Subcutaneous abdominal adipose tissue (tissue), 5 donors: ENCODE data around the gene SZT2.

Experiments used
- H3K27ac ChIP-seq: one replicate; pipeline ENCODE4 v1.7.0; 2013; ENCODE audit warnings: low read depth, mild to moderate bottlenecking, inconsistent platforms, low read length, moderate library complexity
- H3K27me3 ChIP-seq, 5 donors: one replicate each; pipeline ENCODE4 v1.7.0; 2013; ENCODE audit warnings: low read length in 5 of 5, inconsistent platforms in 1 of 5; ENCODE audit not compliant: control insufficient read depth in 5 of 5, insufficient read depth in 4 of 5
- H3K36me3 ChIP-seq, 5 donors: one replicate each; pipeline ENCODE4 v1.7.0; 2013; ENCODE audit warnings: low read length in 5 of 5; ENCODE audit not compliant: control insufficient read depth in 5 of 5, insufficient read depth in 5 of 5
- H3K4me1 ChIP-seq, 5 donors: one replicate each; pipeline ENCODE4 v1.7.0; 2013; ENCODE audit warnings: low read length in 5 of 5, mild to moderate bottlenecking in 3 of 5, moderate library complexity in 1 of 5; ENCODE audit not compliant: control insufficient read depth in 5 of 5, insufficient read depth in 5 of 5
- H3K4me3 ChIP-seq, 5 donors: one replicate each; pipeline ENCODE4 v1.7.0; 2013; ENCODE audit warnings: low read length in 5 of 5, low read depth in 1 of 5
- H3K9ac ChIP-seq, 5 donors: one replicate each; pipeline ENCODE4 v1.7.0; 2013; ENCODE audit warnings: low read length in 5 of 5, mild to moderate bottlenecking in 4 of 5, moderate library complexity in 3 of 5
- H3K9me3 ChIP-seq, 5 donors: one replicate each; pipeline ENCODE4 v1.7.0; 2013; ENCODE audit warnings: low read length in 5 of 5; ENCODE audit not compliant: control insufficient read depth in 5 of 5
- donor health status: healthy.
- donor health status: healthy.
- donor health status: healthy.
- donor health status: healthy.
- donor health status: healthy.

Gene SZT2

DNA sequence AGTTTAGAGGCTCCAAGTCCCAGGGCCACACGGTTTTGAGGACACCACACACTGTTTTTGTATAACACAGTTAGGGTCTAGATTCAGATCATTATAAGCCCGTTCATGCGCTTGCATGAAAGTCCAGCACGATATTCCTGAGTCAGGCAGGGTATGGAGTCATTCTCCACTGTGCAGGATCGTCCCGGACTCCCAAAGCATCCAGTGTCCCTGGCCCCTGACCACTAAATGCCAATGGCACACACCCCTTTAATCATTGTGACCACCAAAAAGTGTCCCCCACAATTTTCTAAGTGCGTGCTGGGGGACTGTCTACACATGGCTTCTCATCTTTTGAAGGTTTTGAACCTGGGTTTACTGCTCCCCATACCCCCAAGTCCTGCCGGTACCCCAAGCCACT, 113.8 kb downstream of the SZT2 start:
- Histone ChIP-seq H3K9me3 (no peaks in the 10 kb centered on the region), H3K4me3 (no peak overlapping the region), H3K36me3 (no peaks in the 10 kb centered on the region), H3K9ac (no peak overlapping the region), H3K4me1 (no peaks in the 10 kb centered on the region), H3K27me3 (no peaks in the 10 kb centered on the region), H3K27ac (no peak overlapping the region)
